ENCODE results near the gene DDX53.

DNA sequence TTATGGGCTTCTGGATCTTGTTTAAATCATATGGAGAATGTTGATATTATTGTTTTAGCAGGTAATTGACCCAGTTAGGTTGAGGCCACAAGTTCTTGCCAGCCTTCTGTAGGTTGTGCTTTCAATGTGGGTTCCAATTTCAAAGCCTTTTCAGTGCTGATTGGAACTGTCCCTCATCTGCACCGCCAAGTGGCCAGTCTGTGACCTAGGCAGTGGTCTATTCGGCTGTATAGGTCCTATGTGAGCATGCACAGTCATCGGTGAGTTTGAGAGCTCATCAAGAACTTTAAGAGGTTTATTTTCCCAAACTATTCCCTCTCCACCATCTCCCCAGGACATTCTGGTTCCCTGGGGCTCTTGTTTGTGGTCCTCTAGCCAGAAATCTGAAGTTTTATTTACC lies 35.7 kb downstream of the DDX53 start:
- TF ChIP-seq, protein P1, sequence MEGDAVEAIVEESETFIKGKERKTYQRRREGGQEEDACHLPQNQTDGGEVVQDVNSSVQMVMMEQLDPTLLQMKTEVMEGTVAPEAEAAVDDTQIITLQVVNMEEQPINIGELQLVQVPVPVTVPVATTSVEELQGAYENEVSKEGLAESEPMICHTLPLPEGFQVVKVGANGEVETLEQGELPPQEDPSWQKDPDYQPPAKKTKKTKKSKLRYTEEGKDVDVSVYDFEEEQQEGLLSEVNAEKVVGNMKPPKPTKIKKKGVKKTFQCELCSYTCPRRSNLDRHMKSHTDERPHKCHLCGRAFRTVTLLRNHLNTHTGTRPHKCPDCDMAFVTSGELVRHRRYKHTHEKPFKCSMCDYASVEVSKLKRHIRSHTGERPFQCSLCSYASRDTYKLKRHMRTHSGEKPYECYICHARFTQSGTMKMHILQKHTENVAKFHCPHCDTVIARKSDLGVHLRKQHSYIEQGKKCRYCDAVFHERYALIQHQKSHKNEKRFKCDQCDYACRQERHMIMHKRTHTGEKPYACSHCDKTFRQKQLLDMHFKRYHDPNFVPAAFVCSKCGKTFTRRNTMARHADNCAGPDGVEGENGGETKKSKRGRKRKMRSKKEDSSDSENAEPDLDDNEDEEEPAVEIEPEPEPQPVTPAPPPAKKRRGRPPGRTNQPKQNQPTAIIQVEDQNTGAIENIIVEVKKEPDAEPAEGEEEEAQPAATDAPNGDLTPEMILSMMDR (IDR thresholded peaks at IDR 0.05; ENCODE audit: low read depth, low read length, poor library complexity, severe bottlenecking) = no peak
- no peak for TF ChIP-seq EZH2phosphoT487 (IDR thresholded peaks at IDR 0.05; ENCODE audit: borderline replicate concordance, low read length)
